Stimulated activated CD4-positive, alpha-beta T cell treated with anti-CD3 and anti-CD28 coated beads, Interleukin-4, amount 100 ng/mL, for 4 hours (primary cell): Measurements from ENCODE around the gene RAB4A.
"Not testable (repeated sequence)": the region's sequence is repeated elsewhere in the genome, so short reads cannot be mapped to it uniquely, and the experiment has no call there.

Source experiments
- DNase-seq, 2 experiments: peaks; one replicate each; pipeline ENCODE4 v3.0.0-alpha.2; 2020

The RAB4A gene

GRCh38 chr1:229300099-229300757 is 29.3 kb downstream of the RAB4A start:
- no peak for DNase-seq

- no peak for DNase-seq
Observed at GRCh38 chr1:229302740-229303139, 31.8 kb downstream of the RAB4A start.

GRCh38 chr1:229303855-229304254 is 32.9 kb downstream of the RAB4A start:
- no peak for DNase-seq

- no peak for DNase-seq
Observed at GRCh38 chr1:229305392-229305791, 34.5 kb downstream of the RAB4A start.

GRCh38 chr1:229309074-229309473 is 38.2 kb downstream of the RAB4A start:
- no peak for DNase-seq

- DNase-seq: no peak
Observed at GRCh38 chr1:229309684-229310083, 38.8 kb downstream of the RAB4A start.

GRCh38 chr1:229310833-229311232 is 39.9 kb downstream of the RAB4A start:
- DNase-seq: no peak

GRCh38 chr1:229316166-229316565 is 45.3 kb downstream of the RAB4A start:
- no peak for DNase-seq

GRCh38 chr1:229318056-229318455 is 47.1 kb downstream of the RAB4A start:
- DNase-seq: no peak

- no peak for DNase-seq
Observed at GRCh38 chr1:229319487-229319886, 48.6 kb downstream of the RAB4A start.

- DNase-seq: no peak
Observed at GRCh38 chr1:229323201-229323600, 52.3 kb downstream of the RAB4A start.

- no peak for DNase-seq
Observed at GRCh38 chr1:229323885-229324553, 53.1 kb downstream of the RAB4A start.

GRCh38 chr1:229325401-229325800 is 54.5 kb downstream of the RAB4A start:
- DNase-seq: no peak

- no peak for DNase-seq
Observed at GRCh38 chr1:229325853-229326487, 55.1 kb downstream of the RAB4A start.

GRCh38 chr1:229326601-229327000 is 55.7 kb downstream of the RAB4A start:
- DNase-seq: no peak

GRCh38 chr1:229327765-229328164 is 56.9 kb downstream of the RAB4A start:
- not testable (repeated sequence) for DNase-seq

- no peak for DNase-seq
Observed at GRCh38 chr1:229328598-229329362, 57.9 kb downstream of the RAB4A start.

GRCh38 chr1:229334269-229334668 is 63.4 kb downstream of the RAB4A start:
- DNase-seq: no peak

GRCh38 chr1:229334716-229335115 is 63.8 kb downstream of the RAB4A start:
- no peak for DNase-seq

- no peak for DNase-seq
Observed at GRCh38 chr1:229336345-229336744, 65.4 kb downstream of the RAB4A start.

- DNase-seq: no peak
Observed at GRCh38 chr1:229339086-229339485, 68.2 kb downstream of the RAB4A start.

GRCh38 chr1:229339520-229339919 is 68.6 kb downstream of the RAB4A start:
- DNase-seq: no peak

GRCh38 chr1:229340496-229340895 is 69.6 kb downstream of the RAB4A start:
- DNase-seq: no peak
